Measurements from ENCODE around the gene FMNL2.

DNA sequence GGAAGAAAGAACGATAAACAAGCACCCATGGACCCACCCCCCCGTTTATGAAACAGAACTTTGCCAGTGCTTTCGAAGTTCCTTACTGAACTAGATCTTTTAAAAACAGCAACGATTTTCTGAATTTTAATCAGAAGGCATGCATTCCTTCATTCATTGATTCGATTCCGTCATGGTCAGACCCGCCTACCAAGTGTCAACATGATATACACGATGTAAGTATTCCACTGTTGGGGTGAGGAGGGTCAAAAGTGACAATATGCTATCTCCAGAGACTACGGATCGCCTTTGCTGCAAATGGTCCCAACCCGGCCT is 316 bp upstream of the FMNL2 start:
- TF ChIP-seq RAD21 (IDR thresholded peaks at IDR 0.05) (no peak), TAF1 (conservative IDR thresholded peaks at IDR 0.05) (no peak), RXRA (IDR thresholded peaks at IDR 0.05) (no peak), YY1 (IDR thresholded peaks at IDR 0.05) (no peak), EGR1 (IDR thresholded peaks at IDR 0.05; ENCODE audit: low read depth in 2 of 2) (no peak), HNF4A (conservative IDR thresholded peaks at IDR 0.05) (no peak), SP1 (IDR thresholded peaks at IDR 0.05) (no peak)
- TF ChIP-seq, protein P1, sequence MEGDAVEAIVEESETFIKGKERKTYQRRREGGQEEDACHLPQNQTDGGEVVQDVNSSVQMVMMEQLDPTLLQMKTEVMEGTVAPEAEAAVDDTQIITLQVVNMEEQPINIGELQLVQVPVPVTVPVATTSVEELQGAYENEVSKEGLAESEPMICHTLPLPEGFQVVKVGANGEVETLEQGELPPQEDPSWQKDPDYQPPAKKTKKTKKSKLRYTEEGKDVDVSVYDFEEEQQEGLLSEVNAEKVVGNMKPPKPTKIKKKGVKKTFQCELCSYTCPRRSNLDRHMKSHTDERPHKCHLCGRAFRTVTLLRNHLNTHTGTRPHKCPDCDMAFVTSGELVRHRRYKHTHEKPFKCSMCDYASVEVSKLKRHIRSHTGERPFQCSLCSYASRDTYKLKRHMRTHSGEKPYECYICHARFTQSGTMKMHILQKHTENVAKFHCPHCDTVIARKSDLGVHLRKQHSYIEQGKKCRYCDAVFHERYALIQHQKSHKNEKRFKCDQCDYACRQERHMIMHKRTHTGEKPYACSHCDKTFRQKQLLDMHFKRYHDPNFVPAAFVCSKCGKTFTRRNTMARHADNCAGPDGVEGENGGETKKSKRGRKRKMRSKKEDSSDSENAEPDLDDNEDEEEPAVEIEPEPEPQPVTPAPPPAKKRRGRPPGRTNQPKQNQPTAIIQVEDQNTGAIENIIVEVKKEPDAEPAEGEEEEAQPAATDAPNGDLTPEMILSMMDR (IDR thresholded peaks at IDR 0.05; ENCODE audit: low read depth, low read length, missing input control), result no peak
- TF ChIP-seq, protein P2, sequence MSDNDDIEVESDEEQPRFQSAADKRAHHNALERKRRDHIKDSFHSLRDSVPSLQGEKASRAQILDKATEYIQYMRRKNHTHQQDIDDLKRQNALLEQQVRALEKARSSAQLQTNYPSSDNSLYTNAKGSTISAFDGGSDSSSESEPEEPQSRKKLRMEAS (IDR thresholded peaks at IDR 0.05), result no peak
- TF ChIP-seq, protein P3, sequence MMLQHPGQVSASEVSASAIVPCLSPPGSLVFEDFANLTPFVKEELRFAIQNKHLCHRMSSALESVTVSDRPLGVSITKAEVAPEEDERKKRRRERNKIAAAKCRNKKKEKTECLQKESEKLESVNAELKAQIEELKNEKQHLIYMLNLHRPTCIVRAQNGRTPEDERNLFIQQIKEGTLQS (IDR thresholded peaks at IDR 0.05), result no peak
